Tibial nerve (tissue), 4 donors: ENCODE data around the gene NRG2.

Experiments
- CTCF ChIP-seq, 5 experiments: fragments of 200-600 bp in 3 of 5; fragments of 450-650 bp in 2 of 5; sonication (generic) in 3 of 5; IDR thresholded peaks; one replicate each; pipeline ENCODE4 v1.5.1; 2016 to 2019; ENCODE audit warnings: antibody characterized with exemption in 5 of 5, mild to moderate bottlenecking in 3 of 5, moderate library complexity in 2 of 5
- EP300 ChIP-seq, 2 donors: sonication (generic); formaldehyde crosslinking; IDR thresholded peaks; one replicate each; pipeline ENCODE4 v1.6.1; 2017; ENCODE audit warnings: antibody characterized with exemption in 2 of 2, mild to moderate bottlenecking in 1 of 2
- POLR2A ChIP-seq, 2 donors: fragments of 450-650 bp; IDR thresholded peaks; one replicate each; pipeline ENCODE4 v1.6.1; 2017; ENCODE audit warnings: antibody characterized with exemption in 2 of 2, mild to moderate bottlenecking in 2 of 2, moderate library complexity in 2 of 2

- TF ChIP-seq CTCF (IDR thresholded peaks at IDR 0.05) = no peak
- TF ChIP-seq POLR2A (IDR thresholded peaks at IDR 0.05) = no peak
- no peak for TF ChIP-seq EP300 (IDR thresholded peaks at IDR 0.05)
Observed at GRCh38 chr5:139979518-139979917, 63.6 kb downstream of the NRG2 start.
